Mesendoderm (in vitro differentiated cells): Measurements from ENCODE around the gene TOP3A.

ENCODE experiments used
- DNase-seq: peaks from one replicate; pipeline ENCODE4 v3.0.0; 2013
- H2AK5ac ChIP-seq: 2 replicates; pipeline ENCODE4 v1.6.1; 2013; ENCODE audit warnings: low read length, inconsistent platforms
- H2BK120ac ChIP-seq: 2 replicates; pipeline ENCODE4 v1.6.1; 2013; ENCODE audit warnings: low read depth, mild to moderate bottlenecking, low read length, moderate library complexity, mixed read lengths
- H2BK15ac ChIP-seq: replicated peaks from 2 replicates; pipeline ENCODE4 v1.6.1; 2013; ENCODE audit warnings: low read depth, mild to moderate bottlenecking, moderate library complexity
- H2BK5ac ChIP-seq: 2 replicates; pipeline ENCODE4 v1.6.1; 2013; ENCODE audit warnings: low read length, inconsistent platforms
- H3K18ac ChIP-seq: 2 replicates; pipeline ENCODE4 v1.6.1; 2013; ENCODE audit warnings: mild to moderate bottlenecking, low read length, mixed read lengths
- H3K23ac ChIP-seq: one replicate; pipeline ENCODE4 v1.6.1; 2013; ENCODE audit warnings: low read length
- H3K27ac ChIP-seq: 2 replicates; pipeline ENCODE4 v1.5.1; 2013; ENCODE audit warnings: low read depth, mild to moderate bottlenecking, inconsistent platforms, low read length, moderate library complexity
- H3K27me3 ChIP-seq: 2 replicates; pipeline ENCODE4 v1.6.1; 2013; ENCODE audit warnings: low read length, control low read depth, mild to moderate bottlenecking, inconsistent platforms; ENCODE audit not compliant: insufficient read depth, poor library complexity
- H3K36me3 ChIP-seq: 2 replicates; pipeline ENCODE4 v1.6.1; 2013; ENCODE audit warnings: low read length, inconsistent platforms; ENCODE audit not compliant: control insufficient read depth, insufficient read depth
- H3K4ac ChIP-seq: one replicate; pipeline ENCODE4 v1.6.1; 2013; ENCODE audit warnings: low read depth, mild to moderate bottlenecking, low read length, moderate library complexity
- H3K4me1 ChIP-seq: 2 replicates; pipeline ENCODE4 v1.6.1; 2013; ENCODE audit warnings: low read depth, low read length, inconsistent platforms; ENCODE audit not compliant: control insufficient read depth
- H3K4me2 ChIP-seq: 2 replicates; pipeline ENCODE4 v1.6.1; 2013; ENCODE audit warnings: low read length
- H3K4me3 ChIP-seq: 2 replicates; pipeline ENCODE4 v1.5.1; 2013; ENCODE audit warnings: mild to moderate bottlenecking, low read length
- H3K56ac ChIP-seq: one replicate; pipeline ENCODE4 v1.6.1; 2013; ENCODE audit warnings: low read length
- H3K79me1 ChIP-seq: 2 replicates; pipeline ENCODE4 v1.6.1; 2013; ENCODE audit warnings: low read length, inconsistent platforms
- H3K79me2 ChIP-seq: 2 replicates; pipeline ENCODE4 v1.6.1; 2013; ENCODE audit warnings: mild to moderate bottlenecking, low read length; ENCODE audit not compliant: control insufficient read depth, insufficient read depth
- H3K9ac ChIP-seq: 2 replicates; pipeline ENCODE4 v1.6.1; 2013; ENCODE audit warnings: low read length, inconsistent platforms
- H4K5ac ChIP-seq: one replicate; pipeline ENCODE4 v1.6.1; 2013; ENCODE audit warnings: low read length
- H4K8ac ChIP-seq: one replicate; pipeline ENCODE4 v1.6.1; 2013; ENCODE audit warnings: low read depth, mild to moderate bottlenecking, control low read depth, low read length, moderate library complexity
- WGBS: extraction: QIAGEN DNeasy Blood & Tissue Kit; methylation state at CpG from one replicate; pipeline ENCODE4 v1.1.7; 2013; ENCODE audit warnings: low lambda C conversion rate, missing lambda C conversion rate; ENCODE audit not compliant: insufficient coverage; ENCODE audit errors: extremely low coverage; 5-methylcytosine and 5-hydroxymethylcytosine counted together

Gene TOP3A

DNA sequence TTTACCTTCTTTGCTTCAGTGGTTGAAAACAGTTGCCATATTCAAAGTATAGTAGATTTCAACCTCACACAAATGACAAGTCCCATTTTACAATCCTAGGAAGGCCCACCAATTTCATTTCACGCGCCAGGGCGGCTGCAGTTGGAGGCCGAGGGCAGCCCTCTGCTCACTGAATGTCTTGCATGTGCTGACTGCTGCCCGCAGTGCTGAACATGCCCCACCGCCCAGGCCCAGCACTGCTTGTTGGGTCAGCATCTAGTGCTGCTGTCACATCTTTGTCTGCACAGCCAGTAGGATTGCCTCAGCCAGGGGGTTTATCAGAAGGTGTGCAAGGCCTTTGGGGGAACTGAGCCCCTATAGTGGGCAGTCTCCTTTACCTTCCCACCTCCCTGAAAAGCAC is 11.8 kb upstream of the TOP3A start:
- Histone ChIP-seq H3K4me1 (no peaks in the 10 kb centered on the region), H2BK15ac (no peak overlapping the region), H3K27me3 (no peaks in the 10 kb centered on the region), H2BK120ac (no peak overlapping the region), H2AK5ac (no peak overlapping the region), H3K4me2 (no peak overlapping the region), H2BK5ac (no peak overlapping the region), H3K9ac (no peak overlapping the region), H3K79me2 (no peaks in the 10 kb centered on the region), H3K4me3 (no peak overlapping the region), H3K27ac (no peak overlapping the region), H3K23ac (no peak overlapping the region), H3K4ac (no peak overlapping the region), H4K8ac (no peak overlapping the region), H3K18ac (no peak overlapping the region), H3K56ac (no peak overlapping the region), H4K5ac (no peak overlapping the region), H3K79me1 (peaks cover 4% of the 10 kb centered on the region), H3K36me3 (peaks cover 10% of the 10 kb centered on the region)
- no CpG with 5 or more reads among the region's 6 CpGs for WGBS
- DNase-seq: no peak

DNA sequence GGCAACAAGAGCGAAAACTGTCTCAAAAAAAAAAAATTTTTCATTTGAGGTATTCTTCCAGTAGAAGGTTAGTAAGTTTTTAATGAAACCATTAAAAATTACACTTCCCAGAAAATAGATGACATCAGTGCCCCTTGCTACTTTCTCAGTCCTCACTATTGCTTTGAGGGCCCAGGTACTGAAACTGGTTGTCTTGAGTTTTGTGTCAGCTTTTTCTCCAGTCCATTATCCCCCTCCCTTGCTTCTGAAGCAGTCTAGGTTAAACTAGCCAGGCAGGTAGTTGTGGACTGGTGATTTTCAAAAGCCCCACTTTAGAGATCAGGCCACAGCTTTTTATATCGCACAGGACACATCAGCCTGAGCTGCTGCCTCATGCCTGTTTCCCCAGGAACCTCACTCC is 11.2 kb upstream of the TOP3A start:
- H3K27me3 ChIP-seq: no peaks in the 10 kb centered on the region
- H3K18ac ChIP-seq: no peak overlapping the region
- no peaks in the 10 kb centered on the region for H3K79me2 ChIP-seq
- no peak overlapping the region for H3K4me3 ChIP-seq
- peaks cover 4% of the 10 kb centered on the region for H3K79me1 ChIP-seq
- H2BK120ac ChIP-seq: no peak overlapping the region
- no peak overlapping the region for H3K9ac ChIP-seq
- H3K27ac ChIP-seq: no peak overlapping the region
- H4K5ac ChIP-seq: no peak overlapping the region
- no peak overlapping the region for H4K8ac ChIP-seq
- H3K4me2 ChIP-seq: no peak overlapping the region
- no CpG with 5 or more reads among the region's 2 CpGs for WGBS
- no peak overlapping the region for H2AK5ac ChIP-seq
- H3K4ac ChIP-seq: no peak overlapping the region
- no peak for DNase-seq
- H2BK5ac ChIP-seq: no peak overlapping the region
- H3K56ac ChIP-seq: no peak overlapping the region
- no peaks in the 10 kb centered on the region for H3K4me1 ChIP-seq
- no peak overlapping the region for H2BK15ac ChIP-seq
- no peak overlapping the region for H3K23ac ChIP-seq
- H3K36me3 ChIP-seq: peaks cover 9% of the 10 kb centered on the region

DNA sequence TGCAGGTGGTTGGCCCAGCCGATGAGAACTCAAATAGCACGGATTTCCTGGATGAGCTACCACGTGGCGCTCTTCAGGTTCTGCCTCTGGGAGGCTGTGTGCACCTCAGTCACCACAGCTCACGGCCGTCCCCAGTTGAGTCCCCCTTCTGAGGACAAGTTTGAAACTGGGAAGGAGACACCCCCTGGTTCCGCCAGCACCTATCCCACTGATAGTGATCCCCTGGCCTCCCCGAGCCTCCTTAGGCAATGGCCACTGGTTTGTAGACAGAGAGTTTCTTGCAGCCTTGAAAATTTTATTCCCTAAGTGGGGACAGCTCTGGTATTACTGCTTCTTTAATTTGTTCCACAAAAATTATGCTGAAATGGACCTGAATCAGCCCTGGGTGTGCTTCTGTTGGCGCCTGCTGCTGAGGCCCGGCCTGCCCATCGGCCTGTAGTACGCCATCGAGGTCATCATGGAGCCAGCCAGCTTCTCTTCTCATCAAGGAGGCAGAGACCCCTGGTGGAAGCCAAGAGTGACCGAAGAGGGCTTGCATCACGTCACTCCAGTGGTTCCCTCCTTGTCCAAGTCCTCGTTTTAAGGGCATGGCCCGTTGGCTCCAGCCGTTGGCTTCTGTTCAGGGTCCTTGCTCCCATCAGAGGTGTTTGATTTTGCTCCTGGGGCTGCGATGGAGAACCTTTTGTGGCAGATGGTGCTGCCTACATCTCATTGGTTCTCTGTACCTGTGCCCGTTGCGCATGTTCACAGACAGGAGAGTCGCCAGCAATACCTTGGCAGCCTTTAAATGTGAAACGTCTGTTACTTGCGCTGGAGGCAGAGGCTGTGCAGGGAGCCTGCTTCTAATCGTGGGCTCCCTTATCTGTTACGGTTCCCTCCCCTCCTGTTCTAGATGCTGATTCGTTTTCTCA is 9.6 kb upstream of the TOP3A start:
- H3K4me3 ChIP-seq: no peak overlapping the region
- no peak overlapping the region for H3K4me2 ChIP-seq
- H3K18ac ChIP-seq: no peak overlapping the region
- H2BK5ac ChIP-seq: no peak overlapping the region
- H2AK5ac ChIP-seq: no peak overlapping the region
- WGBS: no CpG with 5 or more reads among the region's 27 CpGs
- H3K36me3 ChIP-seq: peaks cover 6% of the 10 kb centered on the region
- no peak overlapping the region for H2BK15ac ChIP-seq
- no peak overlapping the region for H3K23ac ChIP-seq
- no peak overlapping the region for H2BK120ac ChIP-seq
- DNase-seq: peak; percentile 51
- no peak overlapping the region for H3K56ac ChIP-seq
- no peak overlapping the region for H3K9ac ChIP-seq
- H3K79me2 ChIP-seq: peaks cover 4% of the 10 kb centered on the region
- no peaks in the 10 kb centered on the region for H3K27me3 ChIP-seq
- H3K79me1 ChIP-seq: peaks cover 13% of the 10 kb centered on the region
- H4K8ac ChIP-seq: no peak overlapping the region
- H3K4ac ChIP-seq: no peak overlapping the region
- no peaks in the 10 kb centered on the region for H3K4me1 ChIP-seq
- no peak overlapping the region for H4K5ac ChIP-seq
- H3K27ac ChIP-seq: no peak overlapping the region

DNA sequence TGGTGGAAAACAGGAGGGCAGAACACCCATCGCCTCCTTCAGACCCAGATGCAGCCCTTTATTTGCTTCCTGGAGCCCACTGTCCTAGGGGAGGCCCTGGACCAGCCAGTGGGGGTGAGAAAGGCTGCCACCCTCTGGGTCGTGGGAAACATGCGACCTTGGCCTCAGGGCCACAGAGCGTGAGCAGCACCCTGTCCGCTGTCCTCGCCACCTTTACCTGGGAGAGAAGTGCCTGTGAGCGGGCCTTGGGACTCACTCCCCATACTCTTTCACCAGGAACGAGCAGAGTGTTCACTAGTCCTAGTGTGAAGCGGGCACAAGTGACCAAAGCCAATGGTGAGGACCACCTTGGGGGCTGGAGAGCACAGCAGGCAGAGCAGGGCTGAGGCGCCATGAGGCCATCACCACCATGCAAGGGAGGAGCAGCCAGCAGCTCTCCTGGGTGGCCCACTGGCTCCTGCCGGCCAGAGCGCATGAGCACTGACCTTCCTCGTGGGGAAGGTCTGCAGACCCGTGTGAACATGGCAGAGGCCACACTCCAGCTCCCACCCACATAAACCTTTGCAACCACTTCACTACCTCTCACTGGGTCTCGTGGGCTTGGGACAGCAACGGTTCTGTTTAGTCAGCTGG is 8.8 kb upstream of the TOP3A start:
- H3K18ac ChIP-seq: no peak overlapping the region
- H3K4me2 ChIP-seq: no peak overlapping the region
- H3K4me1 ChIP-seq: no peaks in the 10 kb centered on the region
- no peak overlapping the region for H2BK5ac ChIP-seq
- DNase-seq: no peak
- WGBS: no CpG with 5 or more reads among the region's 16 CpGs
- no peak overlapping the region for H3K27ac ChIP-seq
- H3K4ac ChIP-seq: no peak overlapping the region
- no peak overlapping the region for H3K56ac ChIP-seq
- H3K79me1 ChIP-seq: peaks cover 13% of the 10 kb centered on the region
- no peak overlapping the region for H2BK120ac ChIP-seq
- no peak overlapping the region for H3K4me3 ChIP-seq
- no peak overlapping the region for H4K5ac ChIP-seq
- H3K27me3 ChIP-seq: no peaks in the 10 kb centered on the region
- H3K79me2 ChIP-seq: peaks cover 7% of the 10 kb centered on the region
- no peak overlapping the region for H2BK15ac ChIP-seq
- no peak overlapping the region for H4K8ac ChIP-seq
- no peak overlapping the region for H2AK5ac ChIP-seq
- no peak overlapping the region for H3K23ac ChIP-seq
- peaks cover 3% of the 10 kb centered on the region for H3K36me3 ChIP-seq
- H3K9ac ChIP-seq: no peak overlapping the region

DNA sequence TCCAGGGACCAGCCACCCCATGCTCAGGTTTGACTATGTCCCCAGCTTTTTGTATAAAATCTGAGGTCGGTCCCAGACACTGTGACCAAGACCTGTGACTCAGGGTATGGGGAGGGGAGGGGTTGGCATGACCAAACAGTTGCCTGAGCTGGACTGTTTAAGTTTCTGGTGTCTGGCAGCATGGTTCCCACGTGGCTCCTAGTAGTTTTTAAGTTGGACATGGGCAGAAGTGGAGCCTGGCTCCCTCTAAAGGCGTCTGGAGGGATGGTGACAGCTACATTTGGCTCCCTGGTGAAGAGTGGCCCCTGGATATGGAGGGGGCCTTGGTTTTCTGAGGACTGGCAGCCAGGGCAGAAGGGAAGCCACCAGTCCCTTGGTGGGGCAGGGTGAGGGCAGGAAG is 8.2 kb upstream of the TOP3A start:
- DNase-seq: no peak
- Histone ChIP-seq H2BK120ac (no peak overlapping the region), H2AK5ac (no peak overlapping the region), H2BK5ac (no peak overlapping the region), H4K8ac (no peak overlapping the region), H3K36me3 (peaks cover 3% of the 10 kb centered on the region), H3K23ac (no peak overlapping the region), H3K9ac (no peak overlapping the region), H3K18ac (no peak overlapping the region), H3K4me1 (no peaks in the 10 kb centered on the region), H3K4me3 (no peak overlapping the region), H3K27me3 (no peaks in the 10 kb centered on the region), H3K79me2 (peaks cover 9% of the 10 kb centered on the region), H3K4ac (no peak overlapping the region), H3K79me1 (peaks cover 13% of the 10 kb centered on the region), H3K27ac (no peak overlapping the region), H3K4me2 (no peak overlapping the region), H4K5ac (no peak overlapping the region), H3K56ac (no peak overlapping the region), H2BK15ac (no peak overlapping the region)
- no CpG with 5 or more reads among the region's 3 CpGs for WGBS
